Measurements from ENCODE around the gene BTBD10.
A peak's percentile ranks its signal among the peaks of the same experiment; 100 is the strongest.

Gene BTBD10

GRCh38 chr11:13376402-13376801 lies 86.6 kb downstream of the BTBD10 start:
- DNase-seq (ENCODE audit: low read depth in 1 of 2, low spot score in 1 of 2), result no peak

DNA sequence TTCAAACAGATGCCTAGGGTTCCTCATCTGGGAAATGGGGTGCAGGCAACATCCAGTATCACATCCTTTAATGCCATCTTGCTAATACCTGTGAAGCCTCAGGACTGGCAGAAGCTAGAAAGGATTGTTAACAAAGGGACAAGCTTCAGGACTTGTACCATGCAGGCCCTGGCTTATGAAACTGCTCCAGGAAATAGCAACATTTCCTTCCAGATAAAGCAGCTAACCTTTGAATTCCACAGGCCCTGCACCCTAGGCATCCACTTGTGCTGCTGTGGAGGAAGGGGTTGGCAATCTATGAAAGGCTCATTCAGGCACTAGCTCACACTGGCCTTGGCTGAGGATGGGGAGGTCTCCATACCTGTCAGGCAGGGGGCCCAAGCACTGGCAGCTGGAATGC lies 87.2 kb downstream of the BTBD10 start:
- no peak for DNase-seq (ENCODE audit: low read depth in 1 of 2, low spot score in 1 of 2)

DNA sequence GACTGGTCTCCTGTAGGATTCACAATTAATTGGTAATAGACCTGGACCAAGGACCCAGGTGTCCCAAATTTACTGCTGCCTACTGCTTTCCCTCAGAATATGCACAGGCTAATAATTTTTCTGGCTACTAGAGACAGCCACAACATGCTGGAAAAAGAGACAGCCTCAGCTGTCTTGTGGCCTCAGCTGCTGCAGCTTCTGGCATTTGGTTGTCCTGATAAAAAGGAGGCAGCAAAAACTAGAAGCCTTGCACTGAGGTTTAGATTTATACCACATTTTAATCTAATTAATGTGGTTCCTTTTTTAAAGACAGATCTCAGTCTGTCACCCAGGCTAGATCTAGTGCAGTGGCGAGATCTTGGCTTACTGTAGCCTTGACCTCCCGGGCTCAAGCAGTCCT lies 89.8 kb downstream of the BTBD10 start:
- no peak for DNase-seq (ENCODE audit: low read depth in 1 of 2, low spot score in 1 of 2)

GRCh38 chr11:13368041-13368446 lies 95.0 kb downstream of the BTBD10 start:
- DNase-seq (ENCODE audit: low read depth in 1 of 2, low spot score in 1 of 2), result no peak

DNA sequence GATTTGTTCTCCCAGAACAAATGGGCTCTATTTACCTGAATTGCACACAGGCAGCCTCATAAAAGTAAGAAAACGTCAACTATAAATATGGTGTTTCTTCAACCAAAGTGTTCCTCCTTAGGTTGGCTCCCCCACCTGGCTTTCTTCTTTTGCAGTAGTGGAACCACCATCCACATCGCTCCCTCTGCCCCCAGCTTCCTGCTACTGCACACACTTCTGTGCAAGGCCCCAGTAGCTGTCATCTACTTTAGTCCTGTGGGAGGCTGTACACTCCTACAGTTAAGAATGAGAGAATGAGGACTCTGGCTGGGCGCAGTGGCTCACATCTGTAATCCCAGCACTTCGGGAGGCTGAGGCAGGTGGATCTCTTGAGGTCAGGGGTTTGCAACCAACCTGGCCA lies 95.9 kb downstream of the BTBD10 start:
- no peak for DNase-seq (ENCODE audit: low read depth in 1 of 2, low spot score in 1 of 2)

- DNase-seq (ENCODE audit: low read depth in 1 of 2, low spot score in 1 of 2), result no peak
Measured at GRCh38 chr11:13366266-13367026, 96.6 kb downstream of the BTBD10 start.

DNA sequence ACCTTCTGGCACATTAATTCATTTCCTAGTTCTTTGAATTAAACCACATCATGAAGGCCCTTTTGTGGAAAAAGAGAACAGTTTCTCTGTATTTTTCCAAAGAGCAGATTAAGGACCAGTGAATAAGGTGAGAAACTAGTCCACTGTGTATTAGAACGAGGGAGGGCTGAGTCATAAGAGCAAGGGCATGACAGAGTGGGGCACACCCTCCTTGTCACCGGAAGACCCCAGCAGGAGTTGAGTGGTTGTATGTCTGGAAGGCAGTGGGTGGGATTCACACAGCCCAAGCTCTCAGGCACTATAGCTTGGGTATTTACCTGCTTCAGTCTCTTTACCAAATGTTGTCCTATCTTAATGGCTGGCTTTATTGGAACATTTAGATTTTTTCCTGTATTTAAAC lies 98.6 kb downstream of the BTBD10 start:
- no peak for DNase-seq (ENCODE audit: low read depth in 1 of 2, low spot score in 1 of 2)

DNA sequence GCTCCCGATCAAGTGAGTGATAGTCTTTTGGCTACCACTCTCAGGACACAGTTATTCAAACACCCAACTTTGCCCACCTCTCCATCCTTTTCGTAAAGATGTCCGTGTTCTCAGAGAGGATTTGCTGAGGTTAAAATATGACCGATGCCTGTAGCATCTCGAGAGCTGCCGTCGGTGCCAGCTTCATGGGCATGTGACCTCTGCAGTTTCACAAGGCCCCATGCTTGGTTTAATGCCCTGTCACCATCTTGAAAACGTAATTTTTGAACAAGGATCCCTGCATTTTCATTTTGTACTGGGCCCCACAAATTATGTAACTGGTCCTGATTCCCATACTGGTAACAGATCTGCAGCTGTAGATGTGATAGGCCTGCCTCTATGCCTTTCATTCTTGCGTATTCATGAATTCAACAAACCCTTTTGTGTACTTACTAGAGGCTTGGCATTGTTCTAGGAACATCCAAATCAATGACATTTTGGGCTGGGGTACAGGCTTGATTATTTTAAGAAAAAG lies 100.4 kb downstream of the BTBD10 start:
- DNase-seq (ENCODE audit: low read depth in 1 of 2, low spot score in 1 of 2), result no peak

- DNase-seq (ENCODE audit: low read depth in 1 of 2, low spot score in 1 of 2), result no peak
Measured at GRCh38 chr11:13358596-13359270, 104.3 kb downstream of the BTBD10 start.

- DNase-seq (ENCODE audit: low read depth in 1 of 2, low spot score in 1 of 2), result no peak
Measured at GRCh38 chr11:13357232-13357631, 105.8 kb downstream of the BTBD10 start.

DNA sequence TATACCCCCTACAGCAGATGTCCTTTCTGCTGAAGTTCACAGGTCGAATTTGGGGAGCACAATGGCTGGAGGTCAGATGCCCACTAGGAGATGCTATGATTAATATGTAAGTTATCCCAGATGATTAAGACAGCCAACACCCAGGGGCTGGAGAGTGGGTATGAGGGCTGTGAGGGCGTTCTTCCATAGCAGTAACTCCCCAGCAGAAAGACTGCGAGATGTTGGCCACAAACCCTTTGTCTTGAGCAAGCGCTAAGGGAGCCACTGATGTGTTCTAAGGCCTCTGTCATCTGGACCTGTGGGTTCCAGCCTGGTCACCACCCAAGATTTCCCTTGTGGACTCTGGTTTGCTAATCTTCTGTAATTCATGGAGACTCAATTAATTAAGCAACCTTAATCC lies 107.8 kb downstream of the BTBD10 start:
- no peak for DNase-seq (ENCODE audit: low read depth in 1 of 2, low spot score in 1 of 2)

GRCh38 chr11:13354335-13354734 lies 108.7 kb downstream of the BTBD10 start:
- no peak for DNase-seq (ENCODE audit: low read depth in 1 of 2, low spot score in 1 of 2)

DNA sequence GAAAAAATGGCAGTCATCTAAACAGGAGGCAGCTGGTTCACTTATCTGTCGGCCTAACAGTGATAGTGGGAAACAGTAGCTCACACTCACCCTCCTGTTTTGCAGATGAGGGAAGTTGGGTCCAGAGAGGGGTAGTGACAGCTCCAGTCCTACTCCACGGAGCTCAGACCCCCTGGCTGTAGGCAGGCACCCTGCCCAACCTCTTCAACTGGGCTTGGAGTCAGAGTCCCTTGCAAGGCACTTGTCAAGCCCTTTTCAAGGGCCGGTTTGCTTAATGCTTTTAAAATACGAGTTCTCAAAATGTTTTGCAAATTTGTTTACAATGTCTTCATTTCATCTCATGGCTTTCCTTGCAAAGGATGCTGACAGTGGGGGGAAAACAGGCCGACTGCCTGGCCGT lies 110.3 kb downstream of the BTBD10 start:
- no peak for DNase-seq (ENCODE audit: low read depth in 1 of 2, low spot score in 1 of 2)

DNA sequence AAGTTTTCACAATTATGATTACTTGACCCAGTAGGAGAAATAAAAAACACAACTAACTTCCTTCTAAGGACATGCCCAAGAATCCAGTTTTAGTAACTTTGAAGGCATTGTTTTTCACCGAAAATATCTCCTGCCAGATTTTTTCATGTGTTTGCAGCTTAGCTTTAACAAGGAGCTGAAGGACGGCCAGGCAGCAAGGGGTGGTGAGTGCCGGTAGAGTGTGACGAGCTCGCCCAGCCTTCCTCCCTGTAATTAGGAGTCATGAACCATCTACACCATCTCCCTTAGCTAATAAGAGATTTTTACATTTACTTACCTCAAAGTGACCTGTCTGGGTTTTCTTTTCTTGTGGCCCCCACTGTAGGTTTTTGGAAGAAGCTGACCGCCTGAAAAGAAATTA lies 113.4 kb downstream of the BTBD10 start:
- no peak for DNase-seq (ENCODE audit: low read depth in 1 of 2, low spot score in 1 of 2)

GRCh38 chr11:13349046-13349445 lies 114.0 kb downstream of the BTBD10 start:
- DNase-seq (ENCODE audit: low read depth in 1 of 2, low spot score in 1 of 2), result no peak

GRCh38 chr11:13348305-13348704 lies 114.7 kb downstream of the BTBD10 start:
- no peak for DNase-seq (ENCODE audit: low read depth in 1 of 2, low spot score in 1 of 2)

- no peak for DNase-seq (ENCODE audit: low read depth in 1 of 2, low spot score in 1 of 2)
Measured at GRCh38 chr11:13347901-13348300, 115.1 kb downstream of the BTBD10 start.

- DNase-seq (ENCODE audit: low read depth in 1 of 2, low spot score in 1 of 2), result no peak
Measured at GRCh38 chr11:13346470-13346869, 116.6 kb downstream of the BTBD10 start.

DNA sequence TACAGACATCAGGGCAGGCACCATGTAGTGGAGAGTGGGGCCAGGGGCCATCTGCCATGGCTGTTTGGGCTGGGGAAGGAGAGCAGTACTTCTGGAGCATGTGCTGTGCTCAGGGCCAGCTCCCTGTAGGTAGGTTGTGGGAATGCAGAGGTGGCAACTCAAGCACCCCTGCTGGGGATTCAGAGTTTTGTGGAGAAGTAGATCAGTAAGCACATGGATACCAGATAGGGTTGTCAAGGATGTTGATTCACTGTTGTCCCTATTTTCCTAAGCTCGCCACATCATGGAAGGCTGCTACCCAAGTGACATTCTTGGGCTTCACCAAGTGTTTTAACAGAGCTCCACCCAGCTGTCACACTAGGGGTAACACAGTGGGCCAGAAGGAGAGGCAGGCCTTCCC lies 118.2 kb downstream of the BTBD10 start:
- DNase-seq (ENCODE audit: low read depth in 1 of 2, low spot score in 1 of 2), result no peak

DNA sequence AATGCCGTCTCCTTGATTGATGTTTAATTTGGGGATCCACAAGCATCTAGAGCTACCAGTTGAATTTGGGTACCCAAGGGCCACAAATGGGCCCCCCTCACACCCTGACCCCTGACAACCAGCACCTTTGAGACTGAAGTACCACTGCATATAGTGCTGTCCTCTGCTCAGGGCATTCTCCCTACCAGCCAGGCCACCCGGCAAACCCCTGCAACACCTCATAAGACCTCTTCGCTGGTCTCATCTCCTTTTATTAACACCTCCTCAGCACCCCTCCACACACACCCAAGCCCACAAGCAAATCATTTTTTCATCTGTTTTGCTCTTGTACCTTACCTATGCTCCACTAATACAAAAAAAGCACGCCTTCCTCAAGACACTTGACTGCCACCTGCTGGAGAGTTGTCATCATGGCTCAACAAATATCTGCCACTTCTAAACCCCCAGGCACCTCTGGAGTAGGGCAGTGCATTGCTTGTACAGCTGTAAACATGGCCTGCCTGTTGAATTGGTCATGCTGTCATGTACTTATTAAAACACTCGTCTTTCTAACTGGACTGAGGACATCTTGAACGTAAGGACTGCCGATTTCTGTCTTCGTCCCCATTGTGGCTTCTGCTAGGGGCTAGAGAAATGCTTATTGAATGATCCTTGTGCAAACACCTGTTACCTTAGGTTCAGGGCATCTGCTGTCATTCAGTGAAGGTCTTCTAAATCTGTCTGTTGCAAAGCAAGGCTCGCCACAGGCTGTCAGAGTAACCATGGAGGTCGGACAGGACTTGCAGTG lies 118.9 kb downstream of the BTBD10 start:
- peak; percentile 46 to 72 for DNase-seq (ENCODE audit: low read depth in 1 of 2, low spot score in 1 of 2)

DNA sequence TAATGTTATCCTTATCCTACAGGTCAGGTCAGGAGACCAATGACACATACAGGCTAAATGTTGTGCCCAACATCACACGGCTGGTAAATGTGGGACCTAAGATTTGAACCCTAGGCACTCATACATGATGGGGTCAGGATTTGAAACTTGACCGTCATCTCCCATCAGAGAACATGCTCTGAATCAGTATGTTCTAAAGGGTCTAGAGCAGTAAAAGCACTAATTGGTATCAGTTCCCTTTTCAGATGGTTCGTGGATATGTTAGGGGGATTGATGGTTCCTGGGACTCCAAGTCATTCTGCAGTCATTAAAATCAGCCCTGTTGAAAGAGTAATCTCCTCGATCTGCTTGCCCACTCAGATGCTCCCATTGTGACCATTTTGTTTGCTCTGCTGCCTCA lies 120.0 kb downstream of the BTBD10 start:
- no peak for DNase-seq (ENCODE audit: low read depth in 1 of 2, low spot score in 1 of 2)

DNA sequence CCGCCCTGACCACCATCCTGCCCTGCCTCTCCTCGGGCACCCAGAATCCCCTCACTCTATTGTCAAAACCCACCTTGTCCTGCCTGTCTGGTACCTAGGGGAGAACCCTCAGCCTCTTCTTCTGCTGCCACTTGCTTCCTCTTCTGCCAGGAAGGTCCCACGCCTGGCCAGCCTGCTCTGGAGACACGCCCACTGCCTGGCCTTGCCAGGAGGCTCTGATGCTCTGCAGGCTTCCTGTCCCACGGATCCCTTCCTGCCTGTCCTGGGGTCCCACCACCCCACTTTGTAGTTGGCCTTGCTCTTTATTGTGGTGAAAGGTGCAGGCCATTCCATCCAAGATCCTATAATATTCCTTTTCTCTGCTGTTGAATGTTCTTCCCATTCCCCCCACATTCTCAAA lies 122.0 kb downstream of the BTBD10 start:
- no peak for DNase-seq (ENCODE audit: low read depth in 1 of 2, low spot score in 1 of 2)
